Smooth muscle cell of the brain vasculature (primary cell): Measurements from ENCODE around the gene IFT57.
"Not testable (repeated sequence)": the region's sequence is repeated elsewhere in the genome, so short reads cannot be mapped to it uniquely, and the experiment has no call there.

Experiments used
- DNase-seq: peaks from one replicate; pipeline ENCODE4 v3.0.0-alpha.2; 2012; ENCODE audit warnings: low read depth, low spot score

IFT57 gene

GRCh38 chr3:108221911-108222852 lies at the start of gene IFT57:
IFT57 (minus strand) TSS chr3:108222424; CDS start chr3:108222322, 102 bp downstream.
- DNase-seq, result peak; percentile 92

- DNase-seq, result no peak
Observed at GRCh38 chr3:108271626-108272025, 49.4 kb upstream of the IFT57 start.

- not testable (repeated sequence) for DNase-seq
Observed at GRCh38 chr3:108268235-108268634, 46.0 kb upstream of the IFT57 start.

- not testable (repeated sequence) for DNase-seq
Observed at GRCh38 chr3:108264534-108265298, 42.5 kb upstream of the IFT57 start.

- DNase-seq, result no peak
Observed at GRCh38 chr3:108255131-108255530, 32.9 kb upstream of the IFT57 start.

GRCh38 chr3:108251844-108252243 lies 29.6 kb upstream of the IFT57 start:
- DNase-seq, result no peak

GRCh38 chr3:108251265-108251664 lies 29.0 kb upstream of the IFT57 start:
- no peak for DNase-seq

- no peak for DNase-seq
Observed at GRCh38 chr3:108250626-108251025, 28.4 kb upstream of the IFT57 start.

- DNase-seq, result no peak
Observed at GRCh38 chr3:108243243-108243642, 21.0 kb upstream of the IFT57 start.

GRCh38 chr3:108242776-108243175 lies 20.6 kb upstream of the IFT57 start:
- DNase-seq, result no peak

- DNase-seq, result no peak
Observed at GRCh38 chr3:108241721-108242120, 19.5 kb upstream of the IFT57 start.

- DNase-seq, result no peak
Observed at GRCh38 chr3:108241146-108241545, 18.9 kb upstream of the IFT57 start.

- no peak for DNase-seq
Observed at GRCh38 chr3:108239082-108239481, 16.9 kb upstream of the IFT57 start.

- no peak for DNase-seq
Observed at GRCh38 chr3:108235290-108235689, 13.1 kb upstream of the IFT57 start.

- no peak for DNase-seq
Observed at GRCh38 chr3:108234387-108234957, 12.2 kb upstream of the IFT57 start.

- no peak for DNase-seq
Observed at GRCh38 chr3:108228286-108228685, 6.1 kb upstream of the IFT57 start.

GRCh38 chr3:108227131-108227530 lies 4.9 kb upstream of the IFT57 start:
- no peak for DNase-seq

GRCh38 chr3:108225221-108225620 lies 3.0 kb upstream of the IFT57 start:
- no peak for DNase-seq

GRCh38 chr3:108223928-108224327 lies 1.7 kb upstream of the IFT57 start:
- DNase-seq, result no peak

GRCh38 chr3:108222853-108223565 lies 785 bp upstream of the IFT57 start:
- no peak for DNase-seq

- no peak for DNase-seq
Observed at GRCh38 chr3:108221393-108221792, 831 bp downstream of the IFT57 start.

GRCh38 chr3:108219336-108219735 lies 2.9 kb downstream of the IFT57 start:
- DNase-seq, result no peak
